AG08395 (cell line): ENCODE results near the gene CHAC1.

Experiments
- DNase-seq: peaks from one replicate; pipeline ENCODE4 v3.0.0; 2012; ENCODE audit warnings: mixed read lengths, low spot score

CHAC1 gene

GRCh38 chr15:40923551-40923950, 29.7 kb upstream of the CHAC1 start:
- DNase-seq, result no peak

- DNase-seq, result no peak
Measured at GRCh38 chr15:40925495-40925862, 27.8 kb upstream of the CHAC1 start.

GRCh38 chr15:40925863-40926658, 27.2 kb upstream of the CHAC1 start:
- no peak for DNase-seq

GRCh38 chr15:40926659-40927494, 26.4 kb upstream of the CHAC1 start:
- DNase-seq, result no peak

GRCh38 chr15:40927495-40927872, 25.8 kb upstream of the CHAC1 start:
- no peak for DNase-seq

GRCh38 chr15:40927873-40928806, 25.1 kb upstream of the CHAC1 start:
- DNase-seq, result no peak

- DNase-seq, result no peak
Measured at GRCh38 chr15:40928821-40929659, 24.2 kb upstream of the CHAC1 start, which contains the start of gene DLL4. TSS of gene DLL4 (plus strand) at chr15:40929340. CDS start at chr15:40929669, 329 bp downstream.

- peak; percentile 37 for DNase-seq
Measured at GRCh38 chr15:40929660-40930429, 23.4 kb upstream of the CHAC1 start.

- no peak for DNase-seq
Measured at GRCh38 chr15:40930430-40931299, 22.6 kb upstream of the CHAC1 start.

- no peak for DNase-seq
Measured at GRCh38 chr15:40931300-40932142, 21.8 kb upstream of the CHAC1 start.

- no peak for DNase-seq
Measured at GRCh38 chr15:40932156-40932555, 21.1 kb upstream of the CHAC1 start.

- no peak for DNase-seq
Measured at GRCh38 chr15:40932649-40933516, 20.4 kb upstream of the CHAC1 start.

GRCh38 chr15:40933517-40933902, 19.8 kb upstream of the CHAC1 start:
- DNase-seq, result no peak

GRCh38 chr15:40934457-40934856, 18.8 kb upstream of the CHAC1 start:
- no peak for DNase-seq

- DNase-seq, result no peak
Measured at GRCh38 chr15:40936234-40936708, 17.0 kb upstream of the CHAC1 start.

- DNase-seq, result no peak
Measured at GRCh38 chr15:40936709-40937666, 16.3 kb upstream of the CHAC1 start.
